HEK293T (cell line): ENCODE data around the gene COMTD1.

Experiments
- ARNT ChIP-seq: fragments of 450-650 bp; IDR thresholded peaks from 2 replicates; pipeline ENCODE4 v1.6.1; 2017; ENCODE audit warnings: mild to moderate bottlenecking
- BHLHE40 ChIP-seq: fragments of 450-650 bp; IDR thresholded peaks from 2 replicates; pipeline ENCODE4 v1.6.1; 2016; ENCODE audit warnings: mild to moderate bottlenecking, moderate library complexity, borderline replicate concordance
- ELF4 ChIP-seq: fragments of 450-650 bp; IDR thresholded peaks from 2 replicates; pipeline ENCODE4 v1.6.1; 2017; ENCODE audit warnings: antibody characterized with exemption
- FOXA1 ChIP-seq: fragments of 450-650 bp; IDR thresholded peaks from 2 replicates; pipeline ENCODE4 v1.6.1; 2016; ENCODE audit warnings: mild to moderate bottlenecking
- FOXM1 ChIP-seq: fragments of 450-650 bp; IDR thresholded peaks from 2 replicates; pipeline ENCODE4 v1.6.1; 2017; ENCODE audit warnings: mild to moderate bottlenecking, borderline replicate concordance
- HDGF ChIP-seq: fragments of 450-650 bp; IDR thresholded peaks from 2 replicates; pipeline ENCODE4 v1.6.1; 2017; ENCODE audit warnings: antibody characterized with exemption, borderline replicate concordance
- PKNOX1 ChIP-seq: fragments of 450-650 bp; IDR thresholded peaks from 2 replicates; pipeline ENCODE4 v1.6.1; 2016
- SUZ12 ChIP-seq: fragments of 450-650 bp; IDR thresholded peaks from 2 replicates; pipeline ENCODE4 v1.6.1; 2016; ENCODE audit warnings: mild to moderate bottlenecking
- TARDBP ChIP-seq: fragments of 450-650 bp; IDR thresholded peaks from 2 replicates; pipeline ENCODE4 v1.6.1; 2016

GRCh38 chr10:75247797-75248196 lies 12.0 kb upstream of the COMTD1 start:
- TF ChIP-seq FOXM1 (no peak), PKNOX1 (no peak), SUZ12 (no peak), BHLHE40 (no peak), ELF4 (no peak), TARDBP (no peak), HDGF (no peak), ARNT (no peak), FOXA1 (no peak)
